Measurements from ENCODE around the gene SCFD2. TPM values are rescaled to one million over a fixed set of nuclear protein-coding genes. Genes with fewer than 3 reads are reported as not detected.

The SCFD2 gene
- total and polyA plus RNA-seq, 2 of the 8 experiments (the other 6 are each of a cell fraction or from before 2014, with no cell fraction given): 6.2 to 10.2 TPM

- no peak for TF ChIP-seq CHD7 (IDR thresholded peaks at IDR 0.05; ENCODE audit: insufficient replicate concordance, low read length)
- no peak for TF ChIP-seq SRF (IDR thresholded peaks at IDR 0.05; ENCODE audit: low read depth, low read length)
- no peak for TF ChIP-seq GABPA (IDR thresholded peaks at IDR 0.05; ENCODE audit: borderline replicate concordance, insufficient read depth, low read length)
These were observed 239.8 kb downstream of the SCFD2 start (continued) for GRCh38 chr4:53126099-53126498.

All from H1 (cell line).